PFSK-1 (cell line): ENCODE data around the gene UBE2Q1.

Experiments used
- SIN3A ChIP-seq: IDR thresholded peaks from 2 replicates; pipeline ENCODE4 v1.6.1; 2012; ENCODE audit warnings: mild to moderate bottlenecking, low read length, moderate library complexity, borderline replicate concordance; ENCODE audit not compliant: insufficient read depth
- TF ChIP-seq, protein P1 (sequence below), 2 experiments: IDR thresholded peaks; 2 replicates each; pipeline versions ENCODE4 v1.6.1 to v1.8.0; 2011 to 2012; ENCODE audit warnings: low read depth in 2 of 2, low read length in 2 of 2, control low read depth in 1 of 2, inconsistent platforms in 1 of 2, mild to moderate bottlenecking in 1 of 2, moderate library complexity in 1 of 2; ENCODE audit not compliant: insufficient read depth in 1 of 2

DNA sequence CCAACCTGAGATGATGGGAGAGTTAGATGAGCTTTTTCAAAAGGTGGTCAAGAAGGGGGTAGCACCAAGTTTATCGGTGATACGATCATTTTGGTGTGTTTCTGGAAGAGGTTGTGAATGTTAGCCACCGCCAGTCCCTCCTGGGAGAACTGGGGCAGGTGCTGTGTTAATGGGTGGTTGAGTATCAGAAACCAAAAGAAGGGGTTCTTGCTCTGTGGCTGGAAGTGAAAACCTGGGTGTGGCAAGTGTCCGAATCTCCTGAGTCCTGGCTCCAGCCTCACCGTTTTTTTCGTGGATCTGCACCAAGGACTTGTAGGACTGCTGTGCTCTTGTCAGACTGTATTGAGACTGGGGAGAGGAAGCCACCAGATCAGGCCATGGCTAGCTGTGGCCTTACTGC is 7.8 kb downstream of the UBE2Q1 start:
- TF ChIP-seq, protein P1, sequence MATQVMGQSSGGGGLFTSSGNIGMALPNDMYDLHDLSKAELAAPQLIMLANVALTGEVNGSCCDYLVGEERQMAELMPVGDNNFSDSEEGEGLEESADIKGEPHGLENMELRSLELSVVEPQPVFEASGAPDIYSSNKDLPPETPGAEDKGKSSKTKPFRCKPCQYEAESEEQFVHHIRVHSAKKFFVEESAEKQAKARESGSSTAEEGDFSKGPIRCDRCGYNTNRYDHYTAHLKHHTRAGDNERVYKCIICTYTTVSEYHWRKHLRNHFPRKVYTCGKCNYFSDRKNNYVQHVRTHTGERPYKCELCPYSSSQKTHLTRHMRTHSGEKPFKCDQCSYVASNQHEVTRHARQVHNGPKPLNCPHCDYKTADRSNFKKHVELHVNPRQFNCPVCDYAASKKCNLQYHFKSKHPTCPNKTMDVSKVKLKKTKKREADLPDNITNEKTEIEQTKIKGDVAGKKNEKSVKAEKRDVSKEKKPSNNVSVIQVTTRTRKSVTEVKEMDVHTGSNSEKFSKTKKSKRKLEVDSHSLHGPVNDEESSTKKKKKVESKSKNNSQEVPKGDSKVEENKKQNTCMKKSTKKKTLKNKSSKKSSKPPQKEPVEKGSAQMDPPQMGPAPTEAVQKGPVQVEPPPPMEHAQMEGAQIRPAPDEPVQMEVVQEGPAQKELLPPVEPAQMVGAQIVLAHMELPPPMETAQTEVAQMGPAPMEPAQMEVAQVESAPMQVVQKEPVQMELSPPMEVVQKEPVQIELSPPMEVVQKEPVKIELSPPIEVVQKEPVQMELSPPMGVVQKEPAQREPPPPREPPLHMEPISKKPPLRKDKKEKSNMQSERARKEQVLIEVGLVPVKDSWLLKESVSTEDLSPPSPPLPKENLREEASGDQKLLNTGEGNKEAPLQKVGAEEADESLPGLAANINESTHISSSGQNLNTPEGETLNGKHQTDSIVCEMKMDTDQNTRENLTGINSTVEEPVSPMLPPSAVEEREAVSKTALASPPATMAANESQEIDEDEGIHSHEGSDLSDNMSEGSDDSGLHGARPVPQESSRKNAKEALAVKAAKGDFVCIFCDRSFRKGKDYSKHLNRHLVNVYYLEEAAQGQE (IDR thresholded peaks at IDR 0.05; ENCODE audit: insufficient read depth in 1 of 2, low read depth in 2 of 2, low read length in 2 of 2) = no peak
- TF ChIP-seq SIN3A = no peak
